ENCODE measurements around the gene MAST2.
"Not testable (repeated sequence)": the region's sequence is repeated elsewhere in the genome, so short reads cannot be mapped to it uniquely, and the experiment has no call there.

Gene MAST2

GRCh38 chr1:45925728-45926287, 122.4 kb downstream of the MAST2 start:
- in situ Hi-C loops (cut with MboI; ENCODE audit: low pct_unique_long_range_greater_than_20kb, low sequenced_read_pairs, unreplicated experiment): no loop called here
- peak; percentile 25 for DNase-seq (ENCODE audit: low spot score)
- TF ChIP-seq CTCF (IDR thresholded peaks at IDR 0.05; ENCODE audit: extremely low read depth, insufficient read depth, missing control alignments): no peak

GRCh38 chr1:45926330-45926729, 122.9 kb downstream of the MAST2 start:
- in situ Hi-C loops (cut with MboI; ENCODE audit: low pct_unique_long_range_greater_than_20kb, low sequenced_read_pairs, unreplicated experiment): no loop called here
- no peak for DNase-seq (ENCODE audit: low spot score)
- TF ChIP-seq CTCF (IDR thresholded peaks at IDR 0.05; ENCODE audit: extremely low read depth, insufficient read depth, missing control alignments): no peak

- DNase-seq (ENCODE audit: low spot score); in situ Hi-C loops (cut with MboI; ENCODE audit: low pct_unique_long_range_greater_than_20kb, low sequenced_read_pairs, unreplicated experiment): not testable (repeated sequence)
Measured at GRCh38 chr1:45927231-45927915, 124.0 kb downstream of the MAST2 start.

- DNase-seq (ENCODE audit: low spot score): no peak
- TF ChIP-seq CTCF (IDR thresholded peaks at IDR 0.05; ENCODE audit: extremely low read depth, insufficient read depth, missing control alignments): no peak
- in situ Hi-C loops (cut with MboI; ENCODE audit: low pct_unique_long_range_greater_than_20kb, low sequenced_read_pairs, unreplicated experiment): no loop called here
Measured at GRCh38 chr1:45928486-45929205, 125.2 kb downstream of the MAST2 start.

GRCh38 chr1:45929257-45929687, 125.9 kb downstream of the MAST2 start:
- in situ Hi-C loops (cut with MboI; ENCODE audit: low pct_unique_long_range_greater_than_20kb, low sequenced_read_pairs, unreplicated experiment): no loop called here
- TF ChIP-seq CTCF (IDR thresholded peaks at IDR 0.05; ENCODE audit: extremely low read depth, insufficient read depth, missing control alignments): no peak
- no peak for DNase-seq (ENCODE audit: low spot score)

GRCh38 chr1:45930258-45931150, 127.1 kb downstream of the MAST2 start:
- in situ Hi-C loops (cut with MboI; ENCODE audit: low pct_unique_long_range_greater_than_20kb, low sequenced_read_pairs, unreplicated experiment): no loop called here
- DNase-seq (ENCODE audit: low spot score): no peak
- TF ChIP-seq CTCF (IDR thresholded peaks at IDR 0.05; ENCODE audit: extremely low read depth, insufficient read depth, missing control alignments): no peak

GRCh38 chr1:45932205-45932604, 128.8 kb downstream of the MAST2 start:
- DNase-seq (ENCODE audit: low spot score): not testable (repeated sequence)

More at GRCh38 chr1:45932205-45932604, 128.8 kb downstream of the MAST2 start:
- in situ Hi-C loops (cut with MboI; ENCODE audit: low pct_unique_long_range_greater_than_20kb, low sequenced_read_pairs, unreplicated experiment): not testable (repeated sequence)
